Rectal smooth muscle tissue (tissue), 1 donor: ENCODE measurements around the gene WDR47.
"Not testable (repeated sequence)": the region's sequence is repeated elsewhere in the genome, so short reads cannot be mapped to it uniquely, and the experiment has no call there.

Source experiments
- H3K27ac ChIP-seq: one replicate; pipeline ENCODE4 v1.7.0; 2013; ENCODE audit warnings: low read depth, low read length, inconsistent platforms
- H3K27me3 ChIP-seq: one replicate; pipeline ENCODE4 v1.7.0; 2013; ENCODE audit warnings: low read length; ENCODE audit not compliant: control insufficient read depth, insufficient read depth
- H3K36me3 ChIP-seq: one replicate; pipeline ENCODE4 v1.7.0; 2013; ENCODE audit warnings: low read length; ENCODE audit not compliant: control insufficient read depth, insufficient read depth
- H3K4me1 ChIP-seq: one replicate; pipeline ENCODE4 v1.7.0; 2013; ENCODE audit warnings: low read length; ENCODE audit not compliant: control insufficient read depth, insufficient read depth
- H3K4me3 ChIP-seq: one replicate; pipeline ENCODE4 v1.7.0; 2013; ENCODE audit warnings: low read length
- H3K9ac ChIP-seq: one replicate; pipeline ENCODE4 v1.7.0; 2013; ENCODE audit warnings: low read length

WDR47 gene

GRCh38 chr1:108996622-108997021, 45.3 kb downstream of the WDR47 start:
- H3K27ac ChIP-seq, H3K9ac ChIP-seq, H3K4me1 ChIP-seq, H3K36me3 ChIP-seq, H3K27me3 ChIP-seq, H3K4me3 ChIP-seq: not testable (repeated sequence)

DNA sequence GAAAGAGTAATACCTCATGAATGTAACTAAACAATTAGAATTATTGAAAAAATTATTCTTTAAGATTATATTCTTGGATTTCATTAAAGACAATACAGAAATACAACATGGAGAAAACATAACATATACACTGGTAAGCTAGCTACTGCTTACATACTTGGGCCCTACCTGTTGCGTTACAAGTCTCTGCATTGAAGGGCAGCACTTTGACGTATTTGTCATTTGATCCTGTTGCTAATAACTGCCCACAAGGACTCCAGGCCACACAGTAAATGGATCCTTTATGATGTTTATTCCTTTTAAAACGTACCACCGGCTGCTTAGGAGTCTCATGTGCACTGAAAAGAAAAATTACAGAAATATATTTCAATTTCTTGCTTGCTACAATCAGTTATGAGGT, 58.8 kb downstream of the WDR47 start:
- H3K9ac ChIP-seq: no peak overlapping the region
- H3K4me3 ChIP-seq: no peak overlapping the region
- H3K27me3 ChIP-seq: no peaks in the 10 kb centered on the region
- H3K36me3 ChIP-seq: peaks cover 2% of the 10 kb centered on the region
- no peak overlapping the region for H3K27ac ChIP-seq
- no peaks in the 10 kb centered on the region for H3K4me1 ChIP-seq

DNA sequence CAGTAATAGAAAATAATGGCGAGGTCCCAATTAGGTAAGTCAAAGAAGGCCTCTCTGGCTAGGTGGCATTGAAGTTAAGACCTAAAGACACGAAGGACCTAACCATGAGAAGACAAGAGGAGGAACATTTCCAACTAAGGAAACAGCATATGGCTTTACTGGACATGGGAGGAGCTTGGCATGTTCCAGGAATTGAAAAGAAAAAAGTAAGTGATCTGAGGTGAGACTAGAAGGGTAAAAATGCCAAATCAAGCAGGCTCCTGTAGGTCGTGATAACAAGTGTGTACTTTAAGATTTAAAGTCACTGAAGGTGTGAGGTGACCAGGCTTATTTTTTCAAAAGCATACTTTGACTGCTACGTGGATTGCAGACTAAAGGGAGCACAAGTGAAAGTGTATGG, 65.2 kb downstream of the WDR47 start:
- Histone ChIP-seq H3K9ac (no peak overlapping the region), H3K27ac (no peak overlapping the region), H3K4me1 (no peaks in the 10 kb centered on the region), H3K4me3 (no peak overlapping the region), H3K36me3 (no peaks in the 10 kb centered on the region), H3K27me3 (no peaks in the 10 kb centered on the region)

- no peaks in the 10 kb centered on the region for H3K27me3 ChIP-seq
- no peaks in the 10 kb centered on the region for H3K4me1 ChIP-seq
- no peak overlapping the region for H3K4me3 ChIP-seq
- no peak overlapping the region for H3K27ac ChIP-seq
- H3K36me3 ChIP-seq: no peaks in the 10 kb centered on the region
- no peak overlapping the region for H3K9ac ChIP-seq
These were observed 69.0 kb downstream of the WDR47 start for GRCh38 chr1:108972951-108973350.

GRCh38 chr1:108969346-108969745, 72.6 kb downstream of the WDR47 start:
- Histone ChIP-seq H3K36me3 (no peaks in the 10 kb centered on the region), H3K9ac (no peak overlapping the region), H3K4me3 (no peak overlapping the region), H3K27ac (no peak overlapping the region), H3K27me3 (no peaks in the 10 kb centered on the region), H3K4me1 (no peaks in the 10 kb centered on the region)

- Histone ChIP-seq H3K4me3 (peak within 1 kb of the TSS; percentile 88), H3K36me3 (no peaks in the 10 kb centered on the region), H3K27ac (peak within 1 kb of the TSS; percentile 98), H3K27me3 (no peaks in the 10 kb centered on the region), H3K4me1 (peaks cover 8% of the 10 kb centered on the region), H3K9ac (peak within 1 kb of the TSS; percentile 83)
These were observed 78.7 kb downstream of the WDR47 start, which contains the start of gene CLCC1 for GRCh38 chr1:108963052-108963686. Gene CLCC1, minus strand, starts transcription at chr1:108963484. Its CDS starts 13,047 bp downstream, at chr1:108950437.

- Histone ChIP-seq H3K27ac (peak overlapping the region; percentile 98), H3K4me3 (peak overlapping the region; percentile 88), H3K36me3 (no peaks in the 10 kb centered on the region), H3K4me1 (peaks cover 8% of the 10 kb centered on the region), H3K27me3 (no peaks in the 10 kb centered on the region), H3K9ac (peak overlapping the region; percentile 83)
These were observed 79.2 kb downstream of the WDR47 start for GRCh38 chr1:108962681-108963051.

- H3K27ac ChIP-seq: peak overlapping the region; percentile 98
- no peak overlapping the region for H3K9ac ChIP-seq
- peaks cover 8% of the 10 kb centered on the region for H3K4me1 ChIP-seq
- no peaks in the 10 kb centered on the region for H3K27me3 ChIP-seq
- peak overlapping the region; percentile 88 for H3K4me3 ChIP-seq
- no peaks in the 10 kb centered on the region for H3K36me3 ChIP-seq
These were observed 80.0 kb downstream of the WDR47 start for GRCh38 chr1:108961752-108962486.

DNA sequence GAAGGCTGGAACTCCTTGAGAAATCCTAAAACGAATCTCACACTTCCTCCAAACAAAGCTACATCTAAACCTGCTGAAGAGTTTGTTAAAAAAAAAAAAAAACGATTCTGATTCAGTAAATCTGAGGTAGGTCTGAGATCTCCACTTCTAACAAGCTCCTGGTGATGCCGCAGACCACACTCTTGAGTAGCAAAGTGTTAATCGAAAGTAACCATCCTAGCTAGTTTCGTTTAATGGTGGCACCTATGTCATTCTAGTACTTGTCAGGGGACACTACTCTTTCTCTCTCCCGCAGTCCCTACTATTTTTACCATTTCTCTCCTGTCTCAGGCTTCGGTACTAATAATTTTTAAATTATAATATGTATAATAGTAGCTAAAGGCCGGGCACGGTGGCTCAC, 80.7 kb downstream of the WDR47 start:
- Histone ChIP-seq H3K27ac (no peak overlapping the region), H3K4me1 (peaks cover 8% of the 10 kb centered on the region), H3K36me3 (no peaks in the 10 kb centered on the region), H3K27me3 (no peaks in the 10 kb centered on the region), H3K4me3 (no peak overlapping the region), H3K9ac (no peak overlapping the region)

GRCh38 chr1:108960719-108961118, 81.2 kb downstream of the WDR47 start:
- peaks cover 8% of the 10 kb centered on the region for H3K4me1 ChIP-seq
- no peak overlapping the region for H3K9ac ChIP-seq
- no peaks in the 10 kb centered on the region for H3K27me3 ChIP-seq
- H3K27ac ChIP-seq: no peak overlapping the region
- H3K36me3 ChIP-seq: peaks cover 4% of the 10 kb centered on the region
- no peak overlapping the region for H3K4me3 ChIP-seq

DNA sequence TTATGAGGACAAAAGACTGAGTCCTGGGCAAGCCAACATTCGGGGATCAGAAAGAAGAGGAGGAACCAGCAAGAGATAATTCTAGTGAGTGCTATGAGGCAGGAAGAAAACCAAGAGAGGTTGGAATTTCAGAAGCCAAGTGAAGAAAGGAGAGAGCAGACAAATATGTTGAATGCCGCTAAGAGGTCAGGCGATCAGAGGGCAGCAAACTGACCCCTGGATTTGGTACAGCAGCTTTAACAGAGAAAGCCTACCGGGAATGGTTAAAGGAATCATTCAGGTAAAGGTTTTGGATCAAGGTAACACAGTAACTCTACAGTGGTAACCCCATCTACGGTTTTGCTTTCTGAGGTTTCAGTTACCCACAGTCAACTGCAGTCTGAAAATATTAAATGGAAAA, 84.0 kb downstream of the WDR47 start:
- Histone ChIP-seq H3K4me1 (peaks cover 8% of the 10 kb centered on the region), H3K36me3 (peaks cover 4% of the 10 kb centered on the region), H3K27ac (no peak overlapping the region), H3K9ac (no peak overlapping the region), H3K4me3 (no peak overlapping the region), H3K27me3 (no peaks in the 10 kb centered on the region)

DNA sequence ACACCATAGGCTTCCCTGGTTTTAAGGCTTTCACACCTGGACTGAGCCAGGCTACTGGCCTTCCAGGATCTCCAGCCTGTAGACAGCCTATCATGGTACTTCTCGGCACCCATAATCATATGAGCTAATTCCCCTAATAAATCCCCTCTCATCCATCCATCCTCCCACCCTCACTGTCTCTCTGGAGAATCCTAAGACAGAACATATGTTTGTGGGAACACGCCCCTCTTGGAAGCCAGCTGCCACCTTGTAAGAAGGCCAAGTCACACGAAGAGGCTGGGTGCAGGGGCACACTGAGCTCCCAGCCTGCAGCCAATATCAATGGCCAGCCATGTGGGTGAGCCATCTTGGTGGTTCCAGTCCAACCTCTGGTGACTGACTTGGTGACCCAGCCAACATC, 86.0 kb downstream of the WDR47 start:
- H3K4me1 ChIP-seq: no peaks in the 10 kb centered on the region
- H3K27me3 ChIP-seq: no peaks in the 10 kb centered on the region
- no peak overlapping the region for H3K4me3 ChIP-seq
- H3K9ac ChIP-seq: no peak overlapping the region
- H3K27ac ChIP-seq: no peak overlapping the region
- peaks cover 4% of the 10 kb centered on the region for H3K36me3 ChIP-seq

DNA sequence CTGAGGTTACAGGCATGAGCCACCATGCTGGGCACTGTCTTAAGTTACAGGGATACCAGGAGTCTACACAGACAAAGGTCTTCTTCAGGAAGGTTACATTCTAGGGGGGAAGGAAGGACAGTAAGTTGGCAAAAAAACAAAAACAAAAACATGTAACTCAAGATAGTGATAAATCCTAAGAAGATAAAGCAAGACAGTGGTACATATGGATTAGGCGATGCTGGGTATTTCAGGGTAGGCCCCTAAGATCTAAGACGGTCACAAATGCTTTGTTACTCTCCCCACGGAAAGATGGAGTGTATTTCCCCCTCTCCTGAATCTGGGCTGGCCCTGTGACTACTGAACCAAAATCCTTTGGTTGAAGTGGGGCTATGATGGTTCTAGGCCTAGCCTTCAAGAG, 86.8 kb downstream of the WDR47 start:
- Histone ChIP-seq H3K36me3 (peaks cover 4% of the 10 kb centered on the region), H3K9ac (no peak overlapping the region), H3K4me3 (no peak overlapping the region), H3K4me1 (no peaks in the 10 kb centered on the region), H3K27ac (no peak overlapping the region), H3K27me3 (no peaks in the 10 kb centered on the region)
